Panc1 (cell line): ENCODE measurements around the gene NRROS. TPM values are rescaled to one million over a fixed set of nuclear protein-coding genes. Genes with fewer than 3 reads are reported as not detected.

Experiments used
- ATAC-seq: fragments of 200-7000 bp; cut with Tn5 transposase; 2 replicates; pipeline ENCODE4 v1.9.1; 2020; ENCODE audit warnings: mild to moderate bottlenecking, moderate library complexity
- BruUV-seq: library from RNA; stranded (reverse); fragments of 400-500 nt; replicated peaks from 2 replicates; lab custom pipeline; 2021; lab: Mats Ljungman, UMichigan
- CTCF ChIA-PET: fragments of 300-600 bp; sonication (Branson Sonifier 250); formaldehyde crosslinking; loops from one replicate; lab custom pipeline; 2022; ENCODE audit warnings: antibody characterized with exemption; lab: Charles Lee
- POLR2A ChIA-PET: fragments of 300-600 bp; sonication (Branson Sonifier 250); formaldehyde crosslinking; loops from one replicate; lab custom pipeline; 2022; ENCODE audit warnings: antibody characterized with exemption; lab: Charles Lee
- DNase-seq: peaks from one replicate; pipeline ENCODE4 v3.0.0-alpha.2; 2010; ENCODE audit warnings: low read depth, low spot score
- H3K27ac ChIP-seq: 2 replicates; pipeline ENCODE4 v1.5.1; 2011; ENCODE audit warnings: mild to moderate bottlenecking, low read length, inconsistent platforms
- H3K27me3 ChIP-seq: fragments of 200-500 bp; sonication (Bioruptor generic); 2 replicates; pipeline ENCODE4 v1.6.0; 2014; ENCODE audit warnings: low read length, inconsistent platforms; ENCODE audit not compliant: control insufficient read depth, insufficient read depth
- H3K36me3 ChIP-seq: fragments of 200-500 bp; sonication (Bioruptor generic); 2 replicates; pipeline ENCODE4 v1.5.1; 2014; ENCODE audit warnings: inconsistent platforms, mild to moderate bottlenecking, low read length, moderate library complexity; ENCODE audit not compliant: control insufficient read depth, insufficient read depth
- H3K4me1 ChIP-seq: 2 replicates; pipeline ENCODE4 v1.5.1; 2011; ENCODE audit warnings: inconsistent platforms, mild to moderate bottlenecking, low read length, moderate library complexity; ENCODE audit not compliant: control insufficient read depth, insufficient read depth
- H3K4me3 ChIP-seq, 2 experiments: 2 replicates each; pipeline ENCODE4 v1.5.1; 2011 to 2012; ENCODE audit warnings: low read depth in 2 of 2, low read length in 2 of 2, mild to moderate bottlenecking in 2 of 2, inconsistent platforms in 1 of 2, moderate library complexity in 1 of 2
- H3K9me3 ChIP-seq: fragments of 200-500 bp; sonication (Bioruptor generic); 2 replicates; pipeline ENCODE4 v1.5.1; 2014; ENCODE audit warnings: low read depth, mild to moderate bottlenecking, inconsistent platforms, low read length, moderate library complexity; ENCODE audit not compliant: control insufficient read depth, insufficient read depth
- POLR2AphosphoS5 ChIP-seq: IDR thresholded peaks from 2 replicates; pipeline ENCODE4 v1.6.1; 2012; ENCODE audit warnings: mild to moderate bottlenecking, low read depth, low read length, moderate library complexity
- SIN3A ChIP-seq: IDR thresholded peaks from 2 replicates; pipeline ENCODE4 v1.6.1; 2012; ENCODE audit warnings: low read depth, mild to moderate bottlenecking, low read length, moderate library complexity, borderline replicate concordance; ENCODE audit not compliant: insufficient read depth
- TCF7L2 ChIP-seq: IDR thresholded peaks from 2 replicates; pipeline ENCODE4 v1.6.1; 2011; ENCODE audit warnings: mild to moderate bottlenecking, low read depth, low read length, inconsistent platforms
- in situ Hi-C: cut with HindIII; loops from 2 replicates; pipeline ENCODE4 v1.10.0; 2016; ENCODE audit warnings: low sequenced_read_pairs, low pct_unique_long_range_greater_than_20kb
- intact Hi-C: fragments of 100-400 bp; cut with micrococcal nuclease; formaldehyde crosslinking; loops from one replicate; pipeline ENCODE4 v1.10.0; 2022; ENCODE audit not compliant: unreplicated experiment
- total RNA-seq: library from RNA; stranded (reverse); gene quantifications from one replicate; pipeline ENCODE4 v1.2.1, GENCODE V29; 2021; ENCODE audit not compliant: unreplicated experiment
- TF ChIP-seq, protein P1 (sequence below): fragments of 450-650 bp; IDR thresholded peaks from 2 replicates; pipeline ENCODE4 v1.5.1; 2017; ENCODE audit warnings: mild to moderate bottlenecking
- TF ChIP-seq, protein P2 (sequence below), 2 experiments: IDR thresholded peaks; 2 replicates each; pipeline ENCODE4 v1.6.1; 2011 to 2012; ENCODE audit warnings: low read depth in 2 of 2, control low read depth in 1 of 2, low read length in 1 of 2, mild to moderate bottlenecking in 1 of 2, moderate library complexity in 1 of 2; ENCODE audit not compliant: insufficient read depth in 1 of 2

Gene NRROS
- total RNA-seq, 1 experiment from 2014 or later, result 8.8 TPM

DNA sequence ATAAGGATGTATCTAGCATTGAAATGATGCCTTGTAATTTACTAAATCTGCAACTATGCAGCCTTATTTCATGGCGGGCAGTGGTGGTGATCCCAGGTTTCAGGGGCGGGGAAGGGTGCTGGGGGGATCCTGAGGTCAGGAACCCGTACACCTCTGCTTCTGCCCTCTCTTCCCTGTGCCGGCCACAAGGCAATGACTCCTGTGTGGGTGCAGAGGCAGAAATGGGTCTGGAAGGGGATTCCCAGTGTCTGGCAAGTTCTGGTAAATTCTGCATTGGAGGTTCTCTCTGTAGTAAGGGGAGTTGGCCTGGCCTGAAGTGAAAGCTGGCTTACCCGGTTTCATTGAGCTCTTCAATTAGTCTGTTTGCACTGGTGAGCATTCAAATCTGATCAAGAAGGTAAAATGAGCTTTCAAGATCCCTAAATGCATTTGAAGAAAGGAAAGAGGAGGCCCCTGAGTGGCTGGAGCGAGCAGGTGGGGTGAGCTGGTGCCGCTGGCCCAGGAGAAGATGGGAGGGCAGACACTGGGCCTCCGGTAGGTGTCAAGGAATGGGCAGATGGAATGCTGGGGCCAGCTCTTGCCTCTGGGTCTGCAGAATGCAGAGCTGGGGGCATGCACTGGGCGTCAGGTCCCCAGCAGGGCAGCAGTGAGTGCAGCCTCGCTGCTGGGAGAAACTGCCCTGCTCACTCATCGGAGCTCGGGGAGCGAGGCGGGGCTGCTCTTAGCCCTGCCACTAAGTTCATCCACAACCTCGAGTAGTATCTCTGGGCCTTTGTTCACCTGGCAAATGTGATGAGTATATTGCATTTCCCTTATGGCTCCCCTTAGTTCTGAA, 13.7 kb downstream of the NRROS start:
- no peaks in the 10 kb centered on the region for H3K9me3 ChIP-seq
- 0 out of 2 replicates have a peak overlapping the region, but pooled peaks have one; percentile 48 for H3K27ac ChIP-seq
- POLR2A ChIA-PET, result no interaction called here
- TF ChIP-seq, protein P1, sequence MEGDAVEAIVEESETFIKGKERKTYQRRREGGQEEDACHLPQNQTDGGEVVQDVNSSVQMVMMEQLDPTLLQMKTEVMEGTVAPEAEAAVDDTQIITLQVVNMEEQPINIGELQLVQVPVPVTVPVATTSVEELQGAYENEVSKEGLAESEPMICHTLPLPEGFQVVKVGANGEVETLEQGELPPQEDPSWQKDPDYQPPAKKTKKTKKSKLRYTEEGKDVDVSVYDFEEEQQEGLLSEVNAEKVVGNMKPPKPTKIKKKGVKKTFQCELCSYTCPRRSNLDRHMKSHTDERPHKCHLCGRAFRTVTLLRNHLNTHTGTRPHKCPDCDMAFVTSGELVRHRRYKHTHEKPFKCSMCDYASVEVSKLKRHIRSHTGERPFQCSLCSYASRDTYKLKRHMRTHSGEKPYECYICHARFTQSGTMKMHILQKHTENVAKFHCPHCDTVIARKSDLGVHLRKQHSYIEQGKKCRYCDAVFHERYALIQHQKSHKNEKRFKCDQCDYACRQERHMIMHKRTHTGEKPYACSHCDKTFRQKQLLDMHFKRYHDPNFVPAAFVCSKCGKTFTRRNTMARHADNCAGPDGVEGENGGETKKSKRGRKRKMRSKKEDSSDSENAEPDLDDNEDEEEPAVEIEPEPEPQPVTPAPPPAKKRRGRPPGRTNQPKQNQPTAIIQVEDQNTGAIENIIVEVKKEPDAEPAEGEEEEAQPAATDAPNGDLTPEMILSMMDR, result no peak
- TF ChIP-seq POLR2AphosphoS5 (no peak), SIN3A (no peak), TCF7L2 (no peak)
- TF ChIP-seq, protein P2, sequence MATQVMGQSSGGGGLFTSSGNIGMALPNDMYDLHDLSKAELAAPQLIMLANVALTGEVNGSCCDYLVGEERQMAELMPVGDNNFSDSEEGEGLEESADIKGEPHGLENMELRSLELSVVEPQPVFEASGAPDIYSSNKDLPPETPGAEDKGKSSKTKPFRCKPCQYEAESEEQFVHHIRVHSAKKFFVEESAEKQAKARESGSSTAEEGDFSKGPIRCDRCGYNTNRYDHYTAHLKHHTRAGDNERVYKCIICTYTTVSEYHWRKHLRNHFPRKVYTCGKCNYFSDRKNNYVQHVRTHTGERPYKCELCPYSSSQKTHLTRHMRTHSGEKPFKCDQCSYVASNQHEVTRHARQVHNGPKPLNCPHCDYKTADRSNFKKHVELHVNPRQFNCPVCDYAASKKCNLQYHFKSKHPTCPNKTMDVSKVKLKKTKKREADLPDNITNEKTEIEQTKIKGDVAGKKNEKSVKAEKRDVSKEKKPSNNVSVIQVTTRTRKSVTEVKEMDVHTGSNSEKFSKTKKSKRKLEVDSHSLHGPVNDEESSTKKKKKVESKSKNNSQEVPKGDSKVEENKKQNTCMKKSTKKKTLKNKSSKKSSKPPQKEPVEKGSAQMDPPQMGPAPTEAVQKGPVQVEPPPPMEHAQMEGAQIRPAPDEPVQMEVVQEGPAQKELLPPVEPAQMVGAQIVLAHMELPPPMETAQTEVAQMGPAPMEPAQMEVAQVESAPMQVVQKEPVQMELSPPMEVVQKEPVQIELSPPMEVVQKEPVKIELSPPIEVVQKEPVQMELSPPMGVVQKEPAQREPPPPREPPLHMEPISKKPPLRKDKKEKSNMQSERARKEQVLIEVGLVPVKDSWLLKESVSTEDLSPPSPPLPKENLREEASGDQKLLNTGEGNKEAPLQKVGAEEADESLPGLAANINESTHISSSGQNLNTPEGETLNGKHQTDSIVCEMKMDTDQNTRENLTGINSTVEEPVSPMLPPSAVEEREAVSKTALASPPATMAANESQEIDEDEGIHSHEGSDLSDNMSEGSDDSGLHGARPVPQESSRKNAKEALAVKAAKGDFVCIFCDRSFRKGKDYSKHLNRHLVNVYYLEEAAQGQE (IDR thresholded peaks at IDR 0.05; ENCODE audit: insufficient read depth in 1 of 2, low read depth in 2 of 2, low read length in 1 of 2), result no peak
- no peak for DNase-seq
- intact Hi-C loops (no loop called here), in situ Hi-C loops (no loop called here)
- no peak overlapping the region for H3K4me3 ChIP-seq
- ATAC-seq, result no peak
- CTCF ChIA-PET, result interaction anchor here (0.6 kb wide), 1 partner anchor 254 kb away, joined by 3 read pairs; no protein-coding TSS in a partner anchor
- H3K36me3 ChIP-seq, result no peaks in the 10 kb centered on the region
- no peaks in the 10 kb centered on the region for H3K27me3 ChIP-seq
- H3K4me1 ChIP-seq, result peaks cover 36% of the 10 kb centered on the region
- BruUV-seq, result no TSS peak

DNA sequence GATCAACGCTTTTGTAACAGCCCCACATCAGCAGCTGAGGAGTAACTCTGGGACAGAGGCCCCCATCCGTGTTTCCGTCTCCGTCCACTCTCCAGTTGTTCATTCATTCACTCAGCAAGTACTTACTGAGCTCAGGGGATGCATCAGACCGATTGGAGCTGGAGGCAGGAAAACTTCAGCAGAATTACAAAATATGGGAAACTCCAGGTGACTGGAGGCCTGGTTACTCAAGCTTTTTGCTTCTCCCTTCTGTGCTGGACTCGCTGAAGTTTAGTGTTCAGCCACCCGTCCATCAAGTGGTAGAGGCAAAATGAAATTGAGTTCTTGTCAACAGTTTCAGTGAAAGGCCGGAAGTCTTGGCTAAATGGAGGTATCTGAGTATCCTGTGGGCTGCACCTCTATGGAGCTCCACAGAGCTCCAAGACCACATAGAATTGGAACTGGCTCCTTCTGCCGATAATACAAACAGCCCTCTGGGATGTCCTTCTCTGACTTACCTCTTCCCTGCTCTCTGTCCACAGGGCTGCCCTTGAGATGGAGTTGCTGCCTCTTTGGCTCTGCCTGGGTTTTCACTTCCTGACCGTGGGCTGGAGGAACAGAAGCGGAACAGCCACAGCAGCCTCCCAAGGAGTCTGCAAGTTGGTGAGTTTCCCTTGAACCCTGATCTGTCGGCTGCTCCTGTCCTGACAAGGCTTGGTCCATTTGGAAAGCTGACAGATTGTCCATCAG, 14.7 kb downstream of the NRROS start:
- DNase-seq, result no peak
- no TSS peak for BruUV-seq

More for the DNA sequence above, 14.7 kb downstream of the NRROS start:
- TF ChIP-seq POLR2AphosphoS5, result no peak
- ATAC-seq, result no peak
- H3K9me3 ChIP-seq, result no peaks in the 10 kb centered on the region
- no peaks in the 10 kb centered on the region for H3K36me3 ChIP-seq
- ChIA-PET CTCF (interaction anchor here (0.6 kb wide), 1 partner anchor 253 kb away, joined by 3 read pairs; no protein-coding TSS in a partner anchor), POLR2A (no interaction called here)
- no peaks in the 10 kb centered on the region for H3K27me3 ChIP-seq
- intact Hi-C loops, result no loop called here
- in situ Hi-C loops, result no loop called here
- no peak overlapping the region for H3K4me3 ChIP-seq
- H3K27ac ChIP-seq, result peak overlapping the region; percentile 29; the same call in 1 of the 2 replicates
- peaks cover 30% of the 10 kb centered on the region for H3K4me1 ChIP-seq
